Stomach (tissue), 4 donors: ENCODE results near the gene MYO18A.

ENCODE experiments used
- EP300 ChIP-seq: sonication (generic); formaldehyde crosslinking; IDR thresholded peaks from one replicate; pipeline ENCODE4 v1.6.1; 2017; ENCODE audit warnings: antibody characterized with exemption
- POLR2A ChIP-seq, 4 donors: fragments of 450-650 bp; IDR thresholded peaks; one replicate each; pipeline ENCODE4 v1.6.1; 2016; ENCODE audit warnings: antibody characterized with exemption in 4 of 4, control low read depth in 2 of 4, mild to moderate bottlenecking in 1 of 4, moderate library complexity in 1 of 4
- TF ChIP-seq, protein P1 (sequence below), 7 experiments: fragments of 450-650 bp in 4 of 7; fragments of 200-600 bp in 3 of 7; sonication (generic) in 3 of 7; IDR thresholded peaks; one replicate each; pipeline ENCODE4 v1.5.1; 2016 to 2019; ENCODE audit warnings: antibody characterized with exemption in 7 of 7, control low read depth in 2 of 7, mild to moderate bottlenecking in 1 of 7

DNA sequence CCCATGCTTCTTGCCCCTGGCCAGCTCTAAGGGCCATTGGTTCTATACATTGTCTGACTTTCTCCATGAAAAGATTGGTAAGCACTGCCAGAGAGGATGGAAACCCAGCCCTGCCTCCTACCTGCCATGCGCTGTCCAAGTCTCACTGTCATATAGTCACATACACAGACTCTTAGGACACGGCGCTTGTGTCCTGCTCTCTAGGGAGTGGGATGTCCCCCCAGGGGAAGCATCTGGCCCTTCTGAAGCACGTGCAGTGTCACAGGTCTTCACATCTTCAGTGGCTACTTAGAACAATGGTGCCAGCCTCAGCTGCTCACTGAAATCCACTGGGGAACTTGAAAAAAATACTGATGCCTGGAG is 38.7 kb downstream of the MYO18A start:
- TF ChIP-seq, protein P1, sequence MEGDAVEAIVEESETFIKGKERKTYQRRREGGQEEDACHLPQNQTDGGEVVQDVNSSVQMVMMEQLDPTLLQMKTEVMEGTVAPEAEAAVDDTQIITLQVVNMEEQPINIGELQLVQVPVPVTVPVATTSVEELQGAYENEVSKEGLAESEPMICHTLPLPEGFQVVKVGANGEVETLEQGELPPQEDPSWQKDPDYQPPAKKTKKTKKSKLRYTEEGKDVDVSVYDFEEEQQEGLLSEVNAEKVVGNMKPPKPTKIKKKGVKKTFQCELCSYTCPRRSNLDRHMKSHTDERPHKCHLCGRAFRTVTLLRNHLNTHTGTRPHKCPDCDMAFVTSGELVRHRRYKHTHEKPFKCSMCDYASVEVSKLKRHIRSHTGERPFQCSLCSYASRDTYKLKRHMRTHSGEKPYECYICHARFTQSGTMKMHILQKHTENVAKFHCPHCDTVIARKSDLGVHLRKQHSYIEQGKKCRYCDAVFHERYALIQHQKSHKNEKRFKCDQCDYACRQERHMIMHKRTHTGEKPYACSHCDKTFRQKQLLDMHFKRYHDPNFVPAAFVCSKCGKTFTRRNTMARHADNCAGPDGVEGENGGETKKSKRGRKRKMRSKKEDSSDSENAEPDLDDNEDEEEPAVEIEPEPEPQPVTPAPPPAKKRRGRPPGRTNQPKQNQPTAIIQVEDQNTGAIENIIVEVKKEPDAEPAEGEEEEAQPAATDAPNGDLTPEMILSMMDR (IDR thresholded peaks at IDR 0.05), result no peak
- no peak for TF ChIP-seq EP300
- TF ChIP-seq POLR2A (IDR thresholded peaks at IDR 0.05), result no peak
